ENCODE data around the gene PGM1. TPM values are rescaled to one million over a fixed set of nuclear protein-coding genes. Genes with fewer than 3 reads are reported as not detected.
A peak's percentile ranks its signal among the peaks of the same experiment; 100 is the strongest.
"Not testable (repeated sequence)": the region's sequence is repeated elsewhere in the genome, so short reads cannot be mapped to it uniquely, and the experiment has no call there.

PGM1 gene
- total RNA-seq: 52.6 TPM

DNA sequence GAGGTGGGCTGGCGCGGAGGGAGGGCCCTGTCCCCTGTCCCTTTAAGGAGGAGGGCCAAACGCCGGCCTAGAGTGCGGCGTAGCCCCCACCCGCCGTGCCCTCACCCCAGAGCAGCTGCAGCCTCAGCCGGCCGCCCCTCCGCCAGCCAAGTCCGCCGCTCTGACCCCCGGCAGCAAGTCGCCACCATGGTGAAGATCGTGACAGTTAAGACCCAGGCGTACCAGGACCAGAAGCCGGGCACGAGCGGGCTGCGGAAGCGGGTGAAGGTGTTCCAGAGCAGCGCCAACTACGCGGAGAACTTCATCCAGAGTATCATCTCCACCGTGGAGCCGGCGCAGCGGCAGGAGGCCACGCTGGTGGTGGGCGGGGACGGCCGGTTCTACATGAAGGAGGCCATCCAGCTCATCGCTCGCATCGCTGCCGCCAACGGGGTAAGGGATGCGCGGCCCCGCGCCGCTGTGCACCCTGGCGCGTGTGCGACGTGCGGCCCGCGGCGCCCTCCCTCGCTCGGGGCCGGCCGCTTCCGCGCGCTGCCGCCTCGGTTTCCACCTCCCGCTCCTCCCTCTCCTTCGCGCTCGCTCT lies at the start of gene PGM1:
PGM1 (plus strand) TSS at position 109 of the 583 bp plus-strand sequence; CDS start at position 187, 78 bp downstream.
- DNase-seq: peak; percentile 73

DNA sequence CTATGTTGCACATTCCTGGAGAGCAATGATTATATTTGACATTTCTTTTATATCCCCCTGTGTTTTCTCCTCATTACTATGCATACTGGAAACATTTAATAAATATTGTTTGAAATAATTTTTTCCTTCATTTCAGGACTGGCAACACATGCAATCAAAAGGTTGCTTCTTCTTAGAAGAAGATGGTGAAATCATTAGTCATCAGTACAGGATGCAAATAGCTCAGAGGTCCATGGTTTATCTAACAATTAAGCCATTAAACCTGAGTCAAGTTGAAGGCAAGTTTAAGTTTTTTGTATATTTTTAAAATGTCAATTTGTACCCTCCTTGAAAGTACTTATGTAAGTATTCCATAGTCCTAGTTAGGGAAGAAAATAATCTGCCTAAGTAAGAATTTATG lies 47.4 kb upstream of the PGM1 start:
- DNase-seq: no peak

DNA sequence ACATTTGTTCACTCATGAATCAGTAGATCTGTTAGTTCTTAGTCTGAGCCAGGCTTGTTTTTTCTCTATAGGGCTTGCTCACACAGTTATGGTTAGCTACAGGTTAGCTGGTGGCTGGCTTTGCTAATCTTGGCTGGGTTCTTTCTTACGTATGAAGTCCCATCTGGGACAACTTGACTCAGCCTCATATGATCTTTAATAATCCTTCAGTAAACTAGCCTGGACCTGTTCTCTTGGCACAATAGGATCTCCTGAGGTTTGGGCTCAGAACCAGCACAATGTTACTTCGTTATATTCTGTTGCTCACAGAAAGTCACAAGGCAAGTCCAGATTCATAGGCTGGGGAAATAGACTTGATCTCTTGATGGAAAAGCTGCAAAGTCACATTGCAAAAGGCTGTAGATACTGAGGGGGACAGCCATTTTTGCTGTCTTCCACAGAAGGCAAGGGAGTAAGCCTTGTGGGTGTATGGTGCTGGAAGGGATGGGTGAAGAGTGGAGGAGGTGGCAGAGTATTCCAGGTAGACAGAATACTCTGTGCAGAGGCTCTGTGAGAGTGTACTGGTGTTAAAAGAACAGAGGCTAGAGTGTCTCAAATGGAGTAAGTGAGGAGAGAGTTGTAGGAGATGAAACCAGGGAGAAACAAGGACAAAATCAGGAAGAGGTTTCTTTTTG lies 45.5 kb upstream of the PGM1 start:
- no peak for DNase-seq

DNA sequence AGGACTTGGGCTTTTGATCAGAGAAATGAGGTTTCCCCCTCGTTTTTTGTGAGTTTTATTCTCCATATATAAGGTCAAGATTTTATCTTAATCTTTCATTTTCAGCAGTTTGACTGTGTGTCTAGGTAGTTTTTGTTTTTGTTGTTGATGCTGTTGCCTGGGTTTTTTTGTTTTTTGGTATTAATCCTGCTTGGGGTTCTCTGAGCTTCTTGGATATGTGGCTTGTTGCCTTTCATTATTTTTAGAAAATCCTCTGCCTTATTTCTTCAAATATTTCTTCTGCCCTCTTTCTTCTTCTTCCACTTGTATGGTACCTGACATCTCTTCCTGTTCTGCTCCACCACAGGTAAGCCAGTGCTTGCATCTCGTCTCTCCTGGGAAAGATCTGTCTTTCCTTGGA lies 44.9 kb upstream of the PGM1 start:
- no peak for DNase-seq

DNA sequence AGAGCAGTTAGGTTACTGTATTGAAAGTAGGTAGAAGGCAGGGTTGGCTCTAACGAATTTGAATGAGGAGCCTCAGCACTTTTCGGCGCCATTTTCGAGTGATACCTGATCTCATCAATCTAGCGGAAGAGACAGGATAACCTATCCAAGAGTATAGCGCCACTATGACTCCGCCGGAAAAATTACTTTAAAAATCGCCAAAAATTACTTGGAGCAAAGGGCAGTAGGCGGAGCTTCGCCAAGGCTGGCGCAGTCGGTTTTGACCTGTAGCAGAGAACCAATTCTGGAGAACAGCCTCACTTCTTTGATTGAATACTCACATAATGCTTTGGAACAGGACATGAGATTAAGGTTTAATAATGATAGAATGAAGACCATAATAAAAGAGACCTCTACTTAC lies 44.3 kb upstream of the PGM1 start:
- no peak for DNase-seq

DNA sequence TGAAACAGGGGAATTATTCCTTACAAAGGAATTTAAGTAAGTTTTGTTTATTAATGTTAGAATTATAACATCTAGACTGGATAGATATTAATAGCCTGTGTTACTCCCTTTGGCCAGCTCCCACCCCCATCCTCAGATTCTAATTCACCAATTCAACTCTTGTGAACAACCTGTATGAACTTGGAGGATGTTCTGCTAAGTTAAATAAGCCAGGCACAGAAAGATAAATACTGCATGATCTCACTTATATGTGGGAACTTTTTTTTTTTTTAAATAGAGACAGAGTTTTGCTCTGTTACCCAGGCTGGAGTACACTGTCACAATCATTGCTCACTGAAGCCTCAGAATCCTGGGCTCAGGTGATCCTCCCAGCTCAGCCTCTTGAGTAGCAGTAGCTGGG lies 37.7 kb upstream of the PGM1 start:
- no peak for DNase-seq

DNA sequence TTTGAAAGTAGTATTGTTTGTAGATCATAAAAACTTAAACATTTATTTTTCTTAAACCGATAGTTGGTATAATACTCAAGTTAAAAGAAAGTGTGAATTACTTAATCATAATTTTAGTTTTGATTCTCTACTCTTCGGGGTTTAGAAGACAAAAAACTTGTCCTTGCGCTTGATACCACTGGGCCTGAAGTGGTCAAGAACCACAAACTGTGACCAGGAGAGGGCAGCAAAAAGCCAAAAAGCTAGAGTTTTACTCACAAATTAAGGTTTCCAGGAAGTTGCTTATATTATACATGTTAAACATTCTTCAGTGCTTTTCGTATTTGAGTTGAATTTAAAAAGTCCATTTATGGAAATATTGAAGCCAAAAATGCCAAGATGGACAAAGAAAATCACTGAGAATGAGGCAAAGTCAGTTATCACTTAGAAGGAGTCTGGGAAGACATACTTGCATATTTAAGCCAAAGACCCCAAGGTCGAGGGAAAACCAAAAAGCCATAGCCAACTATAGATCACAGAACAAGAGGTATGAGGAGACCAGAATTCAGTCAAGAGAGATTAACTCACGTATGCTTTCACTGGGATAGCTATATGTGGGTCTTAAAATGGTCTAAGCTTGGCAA lies 35.7 kb upstream of the PGM1 start:
- no peak for DNase-seq

DNA sequence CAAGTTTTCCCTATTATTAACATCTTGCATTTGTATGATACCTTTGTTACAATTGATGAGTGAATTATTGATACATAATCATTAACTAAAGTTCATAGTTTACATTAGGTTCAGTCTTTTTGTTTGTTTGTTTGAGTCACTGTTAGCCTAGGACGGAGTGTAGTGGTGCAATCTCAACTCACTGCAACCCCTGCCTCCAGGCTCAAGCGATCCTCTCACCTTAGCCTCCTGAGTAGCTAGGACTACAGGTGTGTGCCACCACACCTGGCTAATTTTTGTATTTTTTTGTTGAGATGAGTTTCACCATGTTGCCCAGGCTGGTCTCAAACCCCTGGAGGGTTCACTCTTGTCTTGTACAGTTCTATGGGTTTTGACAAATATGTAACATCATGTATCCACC lies 33.9 kb upstream of the PGM1 start:
- no peak for DNase-seq

DNA sequence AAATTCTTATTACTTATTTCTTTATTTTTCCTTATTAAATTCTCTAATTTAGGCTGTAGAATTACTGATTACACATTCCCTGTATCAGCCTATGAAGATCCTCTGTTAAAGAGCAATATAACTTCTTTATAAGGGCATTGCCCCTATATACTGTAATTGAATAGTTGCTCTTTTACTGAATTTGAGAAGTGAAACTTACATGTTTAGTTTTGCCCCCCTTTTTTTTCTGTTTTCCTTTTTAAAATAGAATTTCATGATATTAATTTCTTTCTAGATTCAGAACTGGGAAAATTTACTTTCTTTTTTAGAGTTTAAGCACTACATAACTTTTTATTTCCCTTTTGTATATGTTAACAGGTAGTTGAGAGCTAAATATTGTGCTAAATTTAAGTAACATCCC lies 29.5 kb upstream of the PGM1 start:
- DNase-seq: no peak

DNA sequence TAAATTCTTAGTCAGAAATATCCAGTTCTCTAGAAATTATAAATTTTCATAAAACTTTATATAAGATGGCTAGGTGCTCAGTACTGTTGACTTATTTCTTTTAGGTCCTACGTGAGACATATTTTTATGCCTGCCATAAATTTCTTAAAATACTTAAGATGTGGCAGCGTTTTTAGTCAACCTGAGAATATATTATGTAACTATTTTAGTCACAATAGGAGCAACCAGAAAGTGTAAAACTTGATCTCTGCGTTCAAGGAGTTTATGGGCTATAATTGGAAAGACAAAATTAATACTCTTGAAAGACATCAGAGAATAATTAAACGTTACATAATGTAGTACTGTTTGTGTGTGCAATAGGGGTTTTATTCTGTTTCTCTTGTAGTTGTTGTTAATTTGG lies 24.1 kb upstream of the PGM1 start:
- DNase-seq: no peak

DNA sequence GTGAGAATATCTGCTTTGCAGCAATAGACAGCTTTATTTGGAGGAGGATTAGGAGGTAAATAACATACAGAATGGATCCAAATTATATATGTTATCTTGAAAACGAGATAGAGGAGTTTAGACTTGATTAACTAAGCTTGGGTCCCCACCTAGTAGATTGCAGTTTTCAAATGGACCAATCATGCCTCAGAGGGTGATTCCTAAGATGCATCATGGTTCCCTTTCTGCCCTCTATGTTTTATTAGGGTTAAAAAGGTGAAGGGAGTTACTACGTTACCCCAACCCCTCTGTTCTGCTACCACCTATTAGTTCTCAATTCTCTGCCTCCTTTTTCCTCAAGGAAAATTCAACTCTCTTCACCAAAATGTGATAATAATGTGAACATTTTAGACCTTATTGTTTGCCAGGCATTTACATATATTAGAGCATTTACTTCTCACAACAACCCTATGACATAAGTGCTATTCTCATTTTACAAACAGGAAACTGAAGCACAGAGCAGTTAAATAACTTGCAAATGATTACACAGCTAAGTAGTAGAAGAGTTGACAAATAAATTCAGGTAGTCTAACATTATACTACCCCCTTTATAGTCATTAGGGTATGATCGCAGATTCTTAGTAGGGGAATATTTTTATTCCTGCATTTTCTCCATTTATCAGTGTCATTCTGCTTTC lies 23.4 kb upstream of the PGM1 start:
- DNase-seq: no peak

DNA sequence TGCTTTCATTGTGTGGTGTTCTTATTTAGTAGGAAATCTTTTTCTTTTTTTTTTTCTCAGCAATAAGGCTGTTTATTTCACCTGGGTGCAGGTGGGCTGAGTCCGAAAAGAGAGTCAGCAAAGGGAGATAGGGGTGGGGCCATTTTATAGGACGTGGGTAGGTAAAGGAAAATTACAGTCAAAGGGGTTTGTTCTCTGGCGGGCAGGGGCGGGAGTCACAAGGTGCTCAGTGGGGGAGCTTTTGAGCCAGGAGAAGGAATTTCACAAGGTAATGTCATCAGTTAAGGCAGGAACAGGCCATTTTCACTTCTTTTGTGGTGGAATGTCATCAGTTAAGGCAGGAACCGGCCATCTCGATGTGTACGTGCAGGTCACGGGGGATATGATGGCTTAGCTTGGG lies 20.5 kb upstream of the PGM1 start:
- not testable (repeated sequence) for DNase-seq

DNA sequence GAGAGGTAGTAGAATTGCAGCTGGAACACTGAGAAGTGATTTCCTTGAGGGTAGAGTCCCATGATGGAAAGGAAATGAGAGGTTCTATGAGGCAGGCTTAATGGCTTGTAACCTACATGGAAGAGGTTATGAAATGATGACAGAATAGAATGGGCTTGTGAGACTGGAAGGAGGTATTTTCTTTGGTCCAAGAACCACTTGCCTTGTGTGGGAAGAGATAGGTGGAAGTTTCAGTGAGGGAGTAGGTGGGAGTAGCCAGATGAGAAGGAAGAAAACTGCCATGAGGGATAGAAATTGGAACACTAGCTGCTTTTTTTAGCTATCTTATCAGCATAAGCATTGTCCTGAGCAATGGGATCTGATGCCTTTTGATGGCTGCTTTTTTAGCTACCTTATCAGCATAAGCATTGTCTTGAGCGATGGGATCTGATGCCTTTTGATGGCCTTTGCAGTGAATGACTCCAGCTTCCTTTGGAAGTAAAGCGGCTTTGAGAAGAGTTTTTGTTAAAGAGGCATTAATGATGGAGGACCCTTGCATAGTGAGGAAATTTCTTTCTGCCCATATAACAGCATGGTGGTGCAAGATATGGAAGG lies 18.9 kb upstream of the PGM1 start:
- DNase-seq: not testable (repeated sequence)

DNA sequence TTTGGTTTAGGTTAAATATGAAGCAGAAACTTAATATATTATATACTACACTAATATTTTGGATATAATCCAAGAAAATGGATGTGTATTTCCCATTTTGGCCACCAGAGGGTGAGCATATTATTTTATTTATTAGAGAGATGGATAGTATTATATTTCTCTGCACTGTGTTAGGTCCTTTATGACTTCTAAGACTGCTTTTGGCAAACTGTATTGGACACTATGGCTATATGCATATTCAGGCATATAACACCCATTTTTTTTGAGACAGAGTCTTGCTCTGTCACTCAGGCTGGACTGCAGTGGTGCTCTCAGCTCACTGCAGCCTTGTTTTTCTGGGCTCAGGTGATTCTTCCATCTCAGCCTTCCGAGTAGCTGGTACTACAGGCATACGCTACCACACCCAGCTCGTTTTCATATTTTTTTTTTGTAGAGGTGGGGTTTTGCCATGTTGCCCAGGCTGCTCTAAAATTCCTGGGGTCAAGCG lies 17.8 kb upstream of the PGM1 start:
- DNase-seq: no peak

DNA sequence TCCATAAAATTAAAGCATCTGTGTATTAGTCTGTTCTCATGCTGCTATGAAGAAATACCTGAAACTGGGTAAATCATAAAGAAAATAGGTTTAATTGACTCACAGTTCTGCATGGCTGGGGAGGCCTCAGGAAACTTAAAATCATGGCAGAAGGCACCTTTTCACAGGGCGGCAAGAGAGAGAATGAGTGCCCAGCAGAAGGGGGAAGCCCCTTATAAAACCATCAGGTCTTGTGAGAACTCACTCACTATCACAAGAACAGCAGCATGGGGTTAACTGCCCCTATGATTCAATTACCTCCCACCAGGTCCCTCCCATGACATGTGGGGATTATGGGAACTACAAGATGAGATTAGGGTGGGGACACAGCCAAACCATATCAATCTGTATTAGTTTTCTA lies 6.9 kb upstream of the PGM1 start:
- not testable (repeated sequence) for DNase-seq

DNA sequence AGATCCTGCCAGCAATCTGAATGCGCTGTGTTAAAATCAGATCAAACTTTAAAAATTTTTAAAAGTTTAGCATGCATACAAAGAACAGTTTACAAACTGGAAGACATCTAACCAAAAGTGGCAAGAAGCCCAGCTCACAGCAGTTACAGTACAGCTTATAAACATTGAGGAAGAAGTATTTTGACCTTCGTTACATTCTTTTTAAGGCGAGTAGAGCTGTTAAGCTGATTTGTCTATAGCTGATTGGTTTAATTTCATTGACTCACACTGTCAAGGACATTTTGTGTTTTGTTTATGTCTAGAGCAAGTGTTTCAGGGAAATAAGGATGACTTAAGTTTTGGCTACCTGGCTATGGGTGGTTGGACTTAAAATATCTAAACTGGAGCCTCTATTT lies 3.0 kb upstream of the PGM1 start:
- DNase-seq: no peak

DNA sequence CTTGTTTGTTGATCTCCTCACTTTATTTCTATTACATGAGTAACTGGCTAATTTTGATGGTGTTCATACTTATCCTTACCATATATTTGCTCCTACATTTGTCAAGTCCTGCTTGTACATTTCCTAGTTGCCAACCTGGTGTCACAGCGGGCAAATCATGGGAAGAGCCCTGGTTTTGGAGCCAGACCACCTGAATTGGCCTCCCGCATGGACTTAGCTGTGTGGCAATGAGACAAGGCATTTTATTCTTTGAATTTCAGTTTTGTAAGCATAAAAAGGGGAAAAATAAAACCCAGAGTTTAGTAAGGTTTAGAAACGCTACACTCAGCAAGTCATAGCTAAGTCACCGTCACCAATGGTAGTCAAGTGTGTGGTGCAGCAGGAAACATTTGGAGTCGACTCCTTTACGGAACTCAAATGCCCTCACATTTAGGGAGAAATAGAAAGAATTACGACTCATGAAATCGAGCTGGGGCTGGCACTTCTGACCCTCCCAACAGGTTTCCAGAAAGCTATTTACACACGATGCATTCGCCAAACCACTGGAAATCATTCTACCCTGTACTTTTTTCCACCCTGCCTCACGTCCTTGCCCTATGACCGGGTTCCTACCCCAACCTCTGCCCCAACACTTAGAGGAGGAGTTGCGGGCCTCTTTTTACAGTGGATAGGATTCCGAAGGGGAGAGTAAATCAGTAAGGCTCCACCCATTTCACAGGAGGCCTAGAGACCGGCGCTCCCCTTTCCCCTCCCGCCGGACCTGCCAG lies 492 bp upstream of the PGM1 start:
- DNase-seq: no peak

DNA sequence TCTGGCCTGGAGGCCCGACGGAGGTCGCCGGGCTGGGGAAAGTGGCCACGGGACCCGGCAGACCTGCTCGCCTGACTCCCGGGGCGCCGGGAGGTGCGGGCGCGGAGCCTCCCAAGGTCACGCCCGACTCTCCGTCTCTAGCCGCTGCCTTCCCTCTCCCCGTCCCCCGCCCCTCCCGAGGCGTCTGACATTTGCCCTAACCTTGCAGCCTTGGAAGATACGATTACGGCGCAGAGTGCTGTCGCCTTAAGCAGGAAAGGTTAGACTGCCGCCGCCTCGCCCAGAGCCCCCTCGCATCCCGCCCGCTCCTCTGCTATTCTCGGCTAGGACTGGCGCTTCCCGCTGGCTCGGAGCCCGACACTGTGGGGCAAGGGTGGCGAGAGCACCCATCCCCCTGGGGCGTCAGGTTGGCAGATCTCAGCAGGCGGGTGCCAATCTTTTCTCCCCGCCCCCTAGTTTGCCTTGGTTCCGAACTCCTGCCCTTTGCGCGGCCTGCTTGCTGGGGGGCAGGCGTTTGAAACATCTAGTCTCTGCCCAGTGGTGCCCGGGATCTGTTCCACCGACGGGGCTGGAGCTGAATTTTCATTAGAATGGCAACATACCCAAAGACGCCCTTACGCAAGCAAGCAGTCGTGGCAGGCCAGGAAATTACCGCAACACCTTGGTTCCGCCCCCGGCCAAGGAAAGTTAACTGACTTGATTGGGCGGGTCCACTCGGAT lies 835 bp downstream of the PGM1 start:
- peak; percentile 29 for DNase-seq

DNA sequence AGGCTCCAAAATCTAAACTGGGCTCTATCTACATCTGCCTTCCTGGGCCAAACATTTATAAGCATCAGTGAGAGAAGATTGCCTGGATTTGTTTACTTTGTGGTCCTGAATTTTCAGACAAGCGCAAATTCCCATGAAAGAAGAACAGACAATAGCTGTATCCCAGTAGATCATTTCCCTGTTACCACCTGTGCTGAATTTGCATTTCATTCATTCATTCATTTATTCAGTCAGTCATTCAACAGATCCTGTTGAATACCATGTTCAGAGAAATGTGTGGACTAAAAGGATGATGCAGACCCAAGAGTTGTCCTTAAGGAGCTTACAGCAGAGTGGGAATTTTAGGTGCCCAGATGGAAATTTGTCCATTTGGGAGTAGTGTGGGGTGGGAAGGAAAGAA lies 2.2 kb downstream of the PGM1 start:
- DNase-seq: no peak

DNA sequence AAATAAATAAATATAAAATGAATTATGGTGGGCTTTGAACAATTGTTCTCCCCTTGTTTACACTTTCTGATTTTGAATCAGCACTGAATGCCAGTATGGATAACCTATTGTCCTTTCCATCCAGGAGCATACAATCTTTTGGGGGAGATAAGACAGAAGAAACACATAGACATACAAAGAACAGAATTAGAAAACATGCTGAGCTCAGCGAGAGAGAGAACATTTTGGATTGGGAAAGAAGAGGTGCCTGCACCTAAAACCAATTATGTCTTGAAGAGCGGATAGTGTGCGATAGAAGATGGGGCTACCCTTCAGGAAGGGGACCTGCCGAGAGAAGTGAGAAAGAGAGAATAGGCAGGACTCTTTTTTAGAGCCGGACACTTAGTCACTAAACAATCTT lies 6.6 kb downstream of the PGM1 start:
- no peak for DNase-seq

DNA sequence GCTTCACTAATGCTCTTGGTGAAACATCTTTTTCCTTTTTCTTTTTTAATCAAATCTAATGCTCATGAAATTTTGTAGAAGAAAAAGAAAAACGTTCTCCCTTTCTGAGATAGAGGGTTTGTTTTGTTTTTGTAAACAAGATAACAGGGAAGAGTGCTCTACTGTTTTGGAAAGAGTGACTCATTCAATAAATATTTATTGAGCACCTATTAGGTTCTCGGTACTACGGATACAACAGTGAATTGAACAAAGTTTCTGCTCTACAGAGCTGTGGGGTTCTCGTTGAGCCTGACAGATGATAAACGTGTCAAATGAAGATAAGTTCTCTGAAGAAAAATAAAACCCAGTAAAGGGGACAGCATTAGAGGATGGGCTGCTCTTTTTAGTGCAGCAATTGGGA lies 7.0 kb downstream of the PGM1 start:
- DNase-seq: no peak

All from skin of body (tissue), 2 donors.